GM12878 (cell line): Measurements from ENCODE around the gene STK32A. TPM values are rescaled to one million over a fixed set of nuclear protein-coding genes. Genes with fewer than 3 reads are reported as not detected.
A peak's percentile ranks its signal among the peaks of the same experiment; 100 is the strongest.

Experiments
- ATAC-seq: fragments of 200-7000 bp; cut with Tn5 transposase; 3 replicates; pipeline ENCODE4 v1.9.1; 2020; ENCODE audit warnings: mild to moderate bottlenecking, moderate library complexity
- BruUV-seq: library from RNA; stranded (reverse); fragments of 400-500 nt; replicated peaks from 2 replicates; lab custom pipeline; 2021; lab: Mats Ljungman, UMichigan
- CTCF ChIA-PET: fragments of 300-600 bp; sonication (Branson Sonifier 250); formaldehyde crosslinking; extraction: SDS; loops from one replicate; lab custom pipeline; 2021; ENCODE audit warnings: inconsistent platforms; lab: Yijun Ruan, JAX
- POLR2A ChIA-PET: fragments of 350-600 bp; formaldehyde crosslinking; extraction: SDS; loops from one replicate; lab custom pipeline; 2021; ENCODE audit warnings: inconsistent platforms; lab: Charles Lee
- RAD21 ChIA-PET: fragments of 300-600 bp; sonication (Branson Sonifier 250); formaldehyde crosslinking; loops from one replicate; lab custom pipeline; 2023; ENCODE audit warnings: antibody characterized with exemption; ENCODE audit not compliant: unreplicated experiment; lab: Charles Lee
- SMC1A ChIA-PET: fragments of 300-600 bp; sonication (Branson Sonifier 250); formaldehyde crosslinking; loops from one replicate; lab custom pipeline; 2023; ENCODE audit not compliant: unreplicated experiment, uncharacterized antibody; lab: Charles Lee
- DNase-seq: peaks from one replicate; pipeline ENCODE4 v3.0.0-alpha.2; 2011; ENCODE audit warnings: low read depth, low spot score
- FAIRE-seq: peaks from 3 replicates; lab custom pipeline; 2011; peaks lifted over from hg19 to GRCh38; lab: Jason Lieb, UNC
- H2AFZ ChIP-seq: 2 replicates; pipeline ENCODE4 v1.6.0; 2011; ENCODE audit warnings: low read depth, low read length, control low read depth; ENCODE audit not compliant: control insufficient read depth
- H3K27ac ChIP-seq: 2 replicates; pipeline ENCODE4 v1.5.1; 2011; ENCODE audit warnings: control low read depth; ENCODE audit not compliant: control insufficient read depth, insufficient read depth
- H3K27me3 ChIP-seq, 2 experiments: replicated peaks in 1 of 2; 2 replicates each; pipeline versions ENCODE4 v1.6.0 to v1.6.1; 2011; ENCODE audit warnings: low read length in 1 of 2; ENCODE audit not compliant: control insufficient read depth in 2 of 2, insufficient read depth in 2 of 2
- H3K36me3 ChIP-seq, 2 experiments: 2 replicates each; pipeline ENCODE4 v1.5.1; 2011; ENCODE audit warnings: low read length in 1 of 2; ENCODE audit not compliant: control insufficient read depth in 2 of 2, insufficient read depth in 2 of 2
- H3K4me1 ChIP-seq: 2 replicates; pipeline ENCODE4 v1.6.1; 2011; ENCODE audit warnings: mild to moderate bottlenecking, low read length, moderate library complexity, mixed read lengths; ENCODE audit not compliant: control insufficient read depth, insufficient read depth
- H3K4me2 ChIP-seq: 2 replicates; pipeline ENCODE4 v1.6.0; 2011; ENCODE audit warnings: control low read depth; ENCODE audit not compliant: control insufficient read depth, insufficient read depth
- H3K4me3 ChIP-seq: fragments of 200-600 bp; sonication (generic); 2 replicates; pipeline ENCODE4 v1.5.1; 2016
- H3K79me2 ChIP-seq: 2 replicates; pipeline ENCODE4 v1.6.0; 2011; ENCODE audit warnings: low read length; ENCODE audit not compliant: control insufficient read depth, insufficient read depth
- H3K9ac ChIP-seq: 2 replicates; pipeline ENCODE4 v1.8.0; 2011; ENCODE audit warnings: low read length, control low read depth, mixed read lengths; ENCODE audit not compliant: control insufficient read depth, insufficient read depth
- H3K9me3 ChIP-seq: replicated peaks from 3 replicates; pipeline ENCODE4 v1.5.1; 2011; ENCODE audit warnings: mild to moderate bottlenecking, low read length; ENCODE audit not compliant: control insufficient read depth, insufficient read depth
- H4K20me1 ChIP-seq: 2 replicates; pipeline ENCODE4 v1.6.0; 2011; ENCODE audit not compliant: control insufficient read depth, insufficient read depth
- CHD4 ChIP-seq: fragments of 200-600 bp; sonication (generic); IDR thresholded peaks from 2 replicates; pipeline ENCODE4 v1.6.1; 2016; ENCODE audit warnings: mild to moderate bottlenecking
- MTA3 ChIP-seq: IDR thresholded peaks from 2 replicates; pipeline ENCODE4 v1.6.1; 2012; ENCODE audit warnings: low read length, inconsistent platforms, borderline replicate concordance
- RAD21 ChIP-seq: IDR thresholded peaks from 2 replicates; pipeline ENCODE4 v1.6.1; 2011; ENCODE audit warnings: mild to moderate bottlenecking, low read depth, low read length, moderate library complexity; ENCODE audit not compliant: insufficient read depth
- SMC3 ChIP-seq: IDR thresholded peaks from 2 replicates; pipeline ENCODE4 v1.6.1; 2011; ENCODE audit warnings: low read length, improper control_type of control experiment, borderline replicate concordance
- WGBS: methylation state at CpG from one replicate; pipeline ENCODE4 v1.1.6; 2016; ENCODE audit warnings: low lambda C conversion rate; ENCODE audit not compliant: insufficient replicate concordance, insufficient coverage; ENCODE audit errors: missing lambda C conversion rate; 5-methylcytosine and 5-hydroxymethylcytosine counted together
- in situ Hi-C: fragments of 300-500 bp; cut with MboI; formaldehyde crosslinking; loops from 9 replicates; pipeline ENCODE4 v1.14.3; 2018; ENCODE audit warnings: mixed read lengths
- intact Hi-C: fragments of 100-400 bp; cut with micrococcal nuclease; formaldehyde crosslinking; loops from one replicate; pipeline ENCODE4 v1.14.2; 2022; ENCODE audit not compliant: unreplicated experiment
- polyA plus RNA-seq, 11 experiments: library from polyadenylated mRNA; depleted of rRNA in 4 of 11; unstranded in 6 of 11; stranded (reverse) in 5 of 11; fragments of >200 nt; fragmentation: Nextera tagmentation in 4 of 11; fragmentation: Illumina TruSeq in 1 of 11; extraction: Ambion mirVana in 4 of 11; extraction: Trizol in 1 of 11; gene quantifications; 1 replicate in 1 of 11; 2 replicates in 10 of 11; pipeline versions ENCODE4 v1.2.1 to v1.2.3, GENCODE V29; 2011 to 2016; ENCODE audit warnings: inconsistent platforms in 2 of 11, missing spikeins in 2 of 11, low read depth in 1 of 11
- total RNA-seq, 4 experiments: library from RNA; depleted of rRNA in 3 of 4; stranded (reverse); fragments of >200 nt in 3 of 4; fragmentation: Illumina TruSeq in 1 of 4; extraction: Trizol in 1 of 4; gene quantifications; 2 replicates each; pipeline versions ENCODE4 v1.2.1 to v1.2.3, GENCODE V29; 2013 to 2021
- TF ChIP-seq, protein P1 (sequence below), 3 experiments: IDR thresholded peaks in 2 of 3; conservative IDR thresholded peaks in 1 of 3; 2 replicates each; pipeline ENCODE4 v1.5.1; 2011; ENCODE audit warnings: low read depth in 3 of 3, low read length in 3 of 3, mild to moderate bottlenecking in 3 of 3, control low read depth in 2 of 3, moderate library complexity in 2 of 3, inconsistent platforms in 1 of 3, mixed read lengths in 1 of 3; ENCODE audit not compliant: control insufficient read depth in 2 of 3, insufficient read depth in 1 of 3; ENCODE audit errors: extremely low read depth in 1 of 3

Gene STK32A
- total and polyA plus RNA-seq, 10 of the 15 experiments (the other 5 are each of a cell fraction or from before 2014, with no cell fraction given): under 0.01 to 0.10 TPM; not detected in 8

DNA sequence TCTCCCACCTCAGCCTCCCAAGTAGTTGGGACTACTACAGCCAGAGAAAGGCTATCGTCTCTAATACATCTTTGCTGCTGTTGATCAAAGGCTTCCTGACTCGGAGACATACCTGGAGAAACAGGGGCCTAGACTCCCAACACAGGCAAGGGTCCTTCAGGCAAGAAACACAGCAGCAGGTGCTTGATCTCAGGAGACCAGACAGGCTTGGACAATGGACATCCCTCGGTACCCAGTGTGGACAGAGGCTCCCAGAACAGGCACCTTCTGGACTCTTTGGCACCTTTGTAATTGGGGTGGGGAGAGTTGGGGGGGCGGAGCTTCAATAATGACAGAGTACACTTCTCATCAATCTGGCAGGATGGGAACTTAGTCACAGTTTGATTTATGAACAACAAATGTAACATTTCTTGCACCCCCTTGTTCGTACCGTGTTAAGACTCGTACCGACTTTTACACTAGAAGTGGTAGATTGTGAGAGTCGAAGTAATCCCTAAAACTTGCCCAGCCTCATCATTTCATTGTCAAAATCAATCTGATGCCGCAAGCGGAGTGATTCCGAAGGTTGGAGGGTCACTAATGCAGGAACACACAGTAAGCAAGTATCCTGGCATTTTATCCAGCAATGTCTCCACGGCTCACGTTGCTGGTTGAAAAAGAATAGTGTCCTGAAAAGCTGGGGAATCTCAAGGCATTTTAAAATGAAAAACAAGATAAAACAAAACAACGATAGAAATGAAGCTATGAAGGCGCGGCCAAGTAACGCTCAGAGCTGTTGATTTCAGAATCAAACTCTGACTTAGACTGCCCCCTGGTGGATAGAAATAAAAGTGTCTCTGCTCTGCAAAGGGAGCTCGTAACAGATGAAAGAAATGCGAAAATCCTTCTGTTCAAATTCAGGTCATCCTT lies 46.4 kb upstream of the STK32A start:
- CTCF ChIA-PET: interaction anchor here (0.6 to 5.4 kb wide), 50 partner anchors 9 to 655 kb away, joined by 3 to 107 read pairs (median 4); no protein-coding TSS in a partner anchor
- H3K9ac ChIP-seq: no peak overlapping the region
- no peak overlapping the region for H2AFZ ChIP-seq
- POLR2A ChIA-PET: interaction anchor here (0.5 to 0.6 kb wide), 2 partner anchors 708 to 1199 kb away, joined by 3 to 4 read pairs; no protein-coding TSS in a partner anchor
- DNase-seq (no peak), ATAC-seq (peak; percentile 90), FAIRE-seq (peak; percentile 80)
- no peaks in the 10 kb centered on the region for H3K9me3 ChIP-seq
- no TSS peak for BruUV-seq
- H3K4me2 ChIP-seq: no peak overlapping the region
- H4K20me1 ChIP-seq: no peaks in the 10 kb centered on the region
- H3K4me3 ChIP-seq: no peak overlapping the region
- RAD21 ChIA-PET: interaction anchor here (0.6 to 1.6 kb wide), 25 partner anchors 9 to 676 kb away, joined by 3 to 31 read pairs (median 4); no protein-coding TSS in a partner anchor
- WGBS: 36% methylated on average over 20 of the region's 20 CpGs
- TF ChIP-seq MTA3 (no peak), CHD4 (no peak), RAD21 (peak; percentile 75), SMC3 (peak; percentile 31; the same call in 1 of the 2 replicates)
- TF ChIP-seq, protein P1, sequence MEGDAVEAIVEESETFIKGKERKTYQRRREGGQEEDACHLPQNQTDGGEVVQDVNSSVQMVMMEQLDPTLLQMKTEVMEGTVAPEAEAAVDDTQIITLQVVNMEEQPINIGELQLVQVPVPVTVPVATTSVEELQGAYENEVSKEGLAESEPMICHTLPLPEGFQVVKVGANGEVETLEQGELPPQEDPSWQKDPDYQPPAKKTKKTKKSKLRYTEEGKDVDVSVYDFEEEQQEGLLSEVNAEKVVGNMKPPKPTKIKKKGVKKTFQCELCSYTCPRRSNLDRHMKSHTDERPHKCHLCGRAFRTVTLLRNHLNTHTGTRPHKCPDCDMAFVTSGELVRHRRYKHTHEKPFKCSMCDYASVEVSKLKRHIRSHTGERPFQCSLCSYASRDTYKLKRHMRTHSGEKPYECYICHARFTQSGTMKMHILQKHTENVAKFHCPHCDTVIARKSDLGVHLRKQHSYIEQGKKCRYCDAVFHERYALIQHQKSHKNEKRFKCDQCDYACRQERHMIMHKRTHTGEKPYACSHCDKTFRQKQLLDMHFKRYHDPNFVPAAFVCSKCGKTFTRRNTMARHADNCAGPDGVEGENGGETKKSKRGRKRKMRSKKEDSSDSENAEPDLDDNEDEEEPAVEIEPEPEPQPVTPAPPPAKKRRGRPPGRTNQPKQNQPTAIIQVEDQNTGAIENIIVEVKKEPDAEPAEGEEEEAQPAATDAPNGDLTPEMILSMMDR (IDR thresholded peaks at IDR 0.05 in 2 of 3, conservative IDR thresholded peaks at IDR 0.05 in 1 of 3; ENCODE audit: control insufficient read depth in 2 of 3, extremely low read depth in 1 of 3, insufficient read depth in 1 of 3, low read depth in 3 of 3, low read length in 3 of 3): peak; percentile 68 to 77 (median 70); a peak in 5 of 6 replicates
- intact Hi-C loops (loop anchor here (1.0 to 10.0 kb wide), 3 partner anchors 90 to 655 kb away; no protein-coding TSS in a partner anchor), in situ Hi-C loops (loop anchor here (5.0 kb wide), 1 partner anchor 646 kb away; no protein-coding TSS in a partner anchor)
- H3K4me1 ChIP-seq: no peaks in the 10 kb centered on the region
- H3K36me3 ChIP-seq: no peaks in the 10 kb centered on the region
- H3K79me2 ChIP-seq: no peaks in the 10 kb centered on the region
- SMC1A ChIA-PET: interaction anchor here (0.7 to 2.7 kb wide), 24 partner anchors 9 to 657 kb away, joined by 3 to 50 read pairs (median 4); no protein-coding TSS in a partner anchor
- no peaks in the 10 kb centered on the region; a peak in 1 of 4 replicates for H3K27me3 ChIP-seq
- no peak overlapping the region for H3K27ac ChIP-seq
